K562 (cell line): ENCODE results near the gene TFCP2.

ENCODE experiments used
- DDX20 ChIP-seq: fragments of 450-650 bp; IDR thresholded peaks from 2 replicates; pipeline ENCODE4 v1.6.1; 2016; ENCODE audit warnings: missing genetic modification characterization, low read depth, mild to moderate bottlenecking, missing compliant biosample characterization, moderate library complexity
- GABPA ChIP-seq: fragments of 200-800 bp; sonication (Bioruptor generic); conservative IDR thresholded peaks from 2 replicates; pipeline ENCODE4 v1.6.1; 2016; ENCODE audit warnings: low read depth, missing genetic modification characterization, missing compliant biosample characterization
- MAFF ChIP-seq: IDR thresholded peaks from 2 replicates; pipeline ENCODE4 v1.6.1; 2012; ENCODE audit warnings: low read length, improper control_type of control experiment
- POLR2A ChIP-seq: fragments of 450-650 bp; conservative IDR thresholded peaks from 2 replicates; pipeline ENCODE4 v1.6.1; 2016
- ZKSCAN8 ChIP-seq: fragments of 200-800 bp; sonication (Bioruptor generic); IDR thresholded peaks from 2 replicates; pipeline ENCODE4 v1.6.1; 2016; ENCODE audit warnings: missing genetic modification characterization, missing compliant biosample characterization

DNA sequence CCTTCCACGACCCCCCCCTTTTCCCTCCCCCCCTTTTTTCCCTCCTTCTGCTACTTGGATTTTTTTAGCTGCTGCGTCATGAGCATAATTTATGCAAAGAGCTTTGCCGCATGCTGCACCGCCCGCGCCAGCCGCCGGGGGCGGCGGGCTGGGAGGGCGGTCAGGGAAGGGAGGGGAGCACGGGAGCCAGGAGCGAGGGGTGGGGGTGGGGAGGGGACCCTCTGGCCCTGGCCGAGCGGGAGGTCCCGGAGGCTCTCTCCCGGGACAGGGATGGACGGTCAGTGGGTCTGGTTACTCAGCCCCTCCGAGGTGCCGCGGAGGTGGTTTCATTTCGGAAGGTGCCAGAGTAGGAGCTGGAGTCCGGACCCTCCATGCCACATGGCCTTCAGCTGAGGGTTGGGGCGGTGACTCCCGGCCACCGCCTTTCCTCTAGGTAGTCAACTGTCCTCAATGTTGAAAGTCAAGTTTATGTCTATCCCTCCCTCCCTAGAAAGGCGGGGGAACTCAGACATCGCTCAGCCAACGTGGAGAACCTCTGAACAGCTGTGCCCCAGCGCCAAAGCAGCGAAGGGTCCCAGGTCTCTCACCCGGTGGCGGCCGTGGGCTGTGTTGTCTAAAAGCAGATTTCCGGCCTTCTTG lies 45.2 kb upstream of the TFCP2 start, which contains the start of gene POU6F1:
- TF ChIP-seq ZKSCAN8 (CRISPR knock-in tag) (no peak), MAFF (no peak), DDX20 (no peak), POLR2A (peak; percentile 72), GABPA (tag) (no peak)
